ENCODE results near the gene PFKFB2.

- TF ChIP-seq CTCF (IDR thresholded peaks at IDR 0.05 in 8 of 11, conservative IDR thresholded peaks at IDR 0.05 in 3 of 11) (no peak), POLR2AphosphoS5 (IDR thresholded peaks at IDR 0.05) (no peak), POLR2A (IDR thresholded peaks at IDR 0.05) (no peak)
These were observed 21.3 kb upstream of the PFKFB2 start for GRCh38 chr1:207031632-207032264.

Measured in spleen (tissue), 7 donors.